SKM-1 treated with dmso at 0.1 percent for 144 hours (cell line): ENCODE measurements around the gene SLC16A9.
"Not testable (repeated sequence)": the region's sequence is repeated elsewhere in the genome, so short reads cannot be mapped to it uniquely, and the experiment has no call there.

Experiments used
- DNase-seq: peaks from one replicate; lab custom pipeline; 2025; ENCODE audit not compliant: unreplicated experiment; lab: John Stamatoyannopoulos, UW

The SLC16A9 gene, protein sequence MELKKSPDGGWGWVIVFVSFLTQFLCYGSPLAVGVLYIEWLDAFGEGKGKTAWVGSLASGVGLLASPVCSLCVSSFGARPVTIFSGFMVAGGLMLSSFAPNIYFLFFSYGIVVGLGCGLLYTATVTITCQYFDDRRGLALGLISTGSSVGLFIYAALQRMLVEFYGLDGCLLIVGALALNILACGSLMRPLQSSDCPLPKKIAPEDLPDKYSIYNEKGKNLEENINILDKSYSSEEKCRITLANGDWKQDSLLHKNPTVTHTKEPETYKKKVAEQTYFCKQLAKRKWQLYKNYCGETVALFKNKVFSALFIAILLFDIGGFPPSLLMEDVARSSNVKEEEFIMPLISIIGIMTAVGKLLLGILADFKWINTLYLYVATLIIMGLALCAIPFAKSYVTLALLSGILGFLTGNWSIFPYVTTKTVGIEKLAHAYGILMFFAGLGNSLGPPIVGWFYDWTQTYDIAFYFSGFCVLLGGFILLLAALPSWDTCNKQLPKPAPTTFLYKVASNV

GRCh38 chr10:59709395-59710125, at the start of gene SLC16A9:
TSS of gene SLC16A9 (minus strand) at chr10:59709850. CDS start at chr10:59684291, 25,559 bp downstream.
- peak; percentile 49 for DNase-seq

DNA sequence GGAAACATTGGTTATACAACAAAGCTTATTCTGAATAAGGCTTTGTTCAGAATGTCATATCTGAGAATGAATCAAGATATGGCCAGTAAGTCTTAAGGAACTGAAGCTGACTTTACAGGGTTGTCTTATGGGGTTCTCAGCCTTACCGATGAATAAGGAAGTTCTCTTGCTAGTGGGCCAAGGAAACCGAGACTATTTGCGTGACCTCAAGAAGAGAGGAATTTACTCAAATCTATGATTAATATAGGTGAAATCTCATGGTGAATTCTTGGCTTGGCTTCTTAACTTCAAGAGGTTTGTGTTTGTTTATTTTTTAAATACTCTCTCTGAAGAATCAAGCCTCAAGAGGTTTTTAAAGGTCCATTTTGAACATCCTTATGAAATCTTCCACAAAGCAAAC, 48.3 kb upstream of the SLC16A9 start:
- DNase-seq: no peak

DNA sequence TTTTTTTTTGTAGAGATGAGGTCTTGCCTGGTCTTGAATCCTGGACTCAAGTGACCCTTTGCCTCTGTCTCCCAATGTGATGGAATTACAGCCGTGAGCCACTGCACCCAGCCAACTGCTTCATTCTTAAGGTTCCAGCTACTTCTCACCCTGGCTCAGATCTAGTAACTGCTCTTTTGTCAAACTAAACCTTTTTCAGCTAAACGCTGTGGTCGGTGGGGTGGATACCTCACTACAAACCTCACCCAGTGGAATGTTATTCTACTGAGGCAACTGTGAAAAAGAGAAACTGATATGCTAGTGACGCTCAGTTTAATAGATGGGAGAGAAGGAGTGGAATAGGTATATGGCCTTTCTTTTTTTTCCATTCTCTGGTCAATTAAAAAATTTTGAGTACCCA, 45.3 kb upstream of the SLC16A9 start:
- no peak for DNase-seq

DNA sequence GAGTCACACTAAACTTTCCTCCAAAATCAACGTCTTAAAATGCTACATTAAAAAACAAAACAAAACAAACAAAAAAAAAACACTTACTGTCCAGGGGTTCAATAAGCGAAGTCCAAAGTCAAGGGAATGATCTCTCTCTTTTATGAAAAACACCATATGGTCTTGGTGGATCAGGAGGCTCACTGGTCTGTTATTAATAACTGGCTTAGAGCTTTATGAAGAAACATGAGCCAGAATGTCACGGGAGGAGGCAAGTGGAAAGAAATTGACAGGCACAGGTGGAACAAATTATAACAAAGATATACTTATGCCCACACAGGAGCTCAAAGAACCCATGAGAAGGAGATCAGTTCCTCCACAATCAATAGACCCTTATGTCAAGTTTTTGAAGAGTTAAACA, 43.6 kb upstream of the SLC16A9 start, which contains the start of gene MRLN:
MRLN (minus strand) TSS at position 189 of the 400 bp plus-strand sequence.
- no peak for DNase-seq

- no peak for DNase-seq
Measured at GRCh38 chr10:59752278-59752940, 42.8 kb upstream of the SLC16A9 start.

- DNase-seq: no peak
Measured at GRCh38 chr10:59750155-59750945, 40.7 kb upstream of the SLC16A9 start.

GRCh38 chr10:59748834-59749233, 39.2 kb upstream of the SLC16A9 start:
- no peak for DNase-seq

GRCh38 chr10:59745163-59745650, 35.6 kb upstream of the SLC16A9 start:
- DNase-seq: no peak

GRCh38 chr10:59744762-59745161, 35.1 kb upstream of the SLC16A9 start:
- DNase-seq: not testable (repeated sequence)

DNA sequence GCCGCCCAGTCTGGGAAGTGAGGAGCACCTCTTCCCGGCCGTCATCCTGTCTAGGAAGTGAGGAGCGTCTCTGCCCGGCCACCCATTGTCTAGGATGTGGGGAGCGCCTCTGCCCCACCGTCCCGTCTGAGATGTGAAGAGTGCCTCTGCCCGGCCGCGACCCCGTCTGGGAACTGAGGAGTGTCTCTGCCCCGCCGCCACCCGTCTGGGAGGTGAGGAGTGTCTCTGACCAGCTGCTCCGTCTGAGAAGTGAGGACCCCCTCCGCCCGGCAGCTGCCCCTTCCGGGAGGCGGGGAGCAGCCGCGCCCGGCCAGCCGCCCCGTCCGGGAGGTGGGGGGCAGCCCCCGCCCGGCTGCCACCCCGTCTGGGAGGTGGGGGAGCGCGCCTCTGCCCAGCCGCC, 34.5 kb upstream of the SLC16A9 start:
- not testable (repeated sequence) for DNase-seq

DNA sequence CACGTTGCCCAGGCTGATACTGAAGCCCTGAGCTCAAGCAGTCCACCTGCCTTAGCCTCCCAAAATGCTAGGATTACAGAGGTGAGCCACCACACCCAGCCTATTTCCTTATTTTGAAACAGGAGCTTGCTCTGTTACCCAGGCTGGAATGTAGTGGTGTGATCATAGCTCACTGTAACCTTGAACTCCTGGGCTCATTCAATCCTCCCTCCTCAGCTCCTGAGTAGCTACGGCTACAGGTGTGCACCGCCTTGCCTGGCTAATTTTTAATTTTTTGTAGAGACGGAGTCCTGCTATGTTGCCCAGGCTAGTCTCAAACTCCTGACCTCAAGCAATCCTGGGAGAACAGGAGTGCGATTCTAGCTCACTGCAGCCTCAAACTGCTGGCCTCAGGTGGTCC, 31.9 kb upstream of the SLC16A9 start:
- DNase-seq: no peak

GRCh38 chr10:59741048-59741447, 31.4 kb upstream of the SLC16A9 start:
- no peak for DNase-seq

- no peak for DNase-seq
Measured at GRCh38 chr10:59736749-59737148, 27.1 kb upstream of the SLC16A9 start.

DNA sequence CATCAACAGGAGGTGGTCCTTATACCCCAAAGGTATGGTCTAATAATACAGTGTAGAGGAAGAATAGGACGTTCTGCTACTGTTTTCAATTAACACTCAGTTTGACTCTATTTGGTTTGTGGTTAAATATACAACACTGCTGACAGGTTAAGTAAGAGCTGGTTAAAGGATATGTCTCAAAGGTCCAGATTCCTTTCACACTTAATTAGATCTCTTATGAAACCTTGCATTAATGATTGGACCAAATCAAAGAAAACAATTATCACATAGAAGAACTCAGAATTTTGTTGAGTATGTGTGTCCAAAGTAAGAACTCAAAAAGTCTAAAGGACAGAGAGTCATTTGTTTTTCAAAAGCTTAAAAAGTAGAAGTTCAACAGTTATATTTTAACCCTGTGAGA, 25.6 kb upstream of the SLC16A9 start:
- no peak for DNase-seq

DNA sequence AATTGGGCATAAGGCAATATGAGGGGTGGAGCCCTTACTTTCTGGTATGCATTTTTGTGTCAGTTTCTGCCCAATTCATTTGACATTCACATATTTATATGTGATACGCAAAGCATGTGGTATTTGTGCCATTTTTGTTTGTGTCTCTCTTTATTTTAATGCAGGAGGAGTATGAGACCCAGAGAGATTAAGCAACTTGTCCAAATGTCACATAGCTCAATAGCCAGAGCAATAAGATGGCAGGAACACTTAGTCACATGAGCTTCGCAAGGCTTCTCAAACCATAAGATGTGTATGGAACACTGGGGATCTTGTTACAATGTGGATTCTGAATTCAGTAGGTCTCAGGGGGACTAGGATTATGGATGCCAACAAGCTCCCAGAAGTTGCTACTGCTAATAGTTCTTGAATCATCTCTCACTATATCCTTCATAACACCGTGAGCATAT, 24.4 kb upstream of the SLC16A9 start:
- no peak for DNase-seq

DNA sequence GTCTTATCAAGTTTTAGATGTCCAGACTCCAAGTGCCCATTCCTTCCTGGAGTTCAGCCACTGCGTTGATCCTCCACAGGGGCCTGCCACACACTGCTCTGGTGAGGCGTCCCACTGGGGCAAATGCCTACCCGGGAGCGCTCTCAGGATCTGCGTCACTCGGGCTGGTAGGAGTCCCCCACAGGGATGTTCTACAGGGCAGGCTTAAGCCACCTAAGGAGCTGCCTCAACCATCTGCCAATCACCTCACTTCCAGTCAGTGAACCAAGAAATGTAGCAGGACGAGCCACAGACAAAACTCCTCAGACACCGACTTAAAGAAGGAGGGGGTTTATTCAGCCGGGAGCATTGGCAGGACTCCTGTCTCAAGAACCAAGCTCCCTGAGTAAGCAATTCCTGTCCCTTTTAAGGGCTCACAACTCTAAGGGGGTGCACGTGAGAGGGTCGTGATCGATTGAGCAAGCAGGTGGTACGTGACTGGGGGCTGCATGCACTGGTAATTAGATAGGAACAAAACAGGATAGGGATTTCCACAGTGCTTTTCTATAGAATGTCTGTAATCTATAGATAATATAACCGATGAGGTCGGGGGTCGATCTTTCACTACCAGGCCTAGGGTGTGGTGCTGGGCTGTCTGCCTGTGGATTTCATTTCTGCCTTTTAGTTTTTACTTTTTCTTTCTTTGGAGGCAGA, 23.8 kb upstream of the SLC16A9 start:
- DNase-seq: not testable (repeated sequence)

GRCh38 chr10:59732849-59733248, 23.2 kb upstream of the SLC16A9 start:
- not testable (repeated sequence) for DNase-seq

- not testable (repeated sequence) for DNase-seq
Measured at GRCh38 chr10:59729167-59729566, 19.5 kb upstream of the SLC16A9 start.

GRCh38 chr10:59724098-59724938, 14.7 kb upstream of the SLC16A9 start:
- DNase-seq: no peak
